K562 (cell line): ENCODE results near the gene WASF2. TPM values are rescaled to one million over a fixed set of nuclear protein-coding genes. Genes with fewer than 3 reads are reported as not detected.

Source experiments
- ATF7 ChIP-seq: fragments of 450-650 bp; IDR thresholded peaks from 2 replicates; pipeline ENCODE4 v1.7.1; 2014; ENCODE audit warnings: mild to moderate bottlenecking, moderate library complexity
- BACH1 ChIP-seq: fragments of 200-800 bp; sonication (Bioruptor generic); IDR thresholded peaks from 2 replicates; pipeline ENCODE4 v1.6.1; 2016; ENCODE audit warnings: missing genetic modification characterization, missing compliant biosample characterization
- ESRRB ChIP-seq: fragments of 250-450 bp; sonication (Bioruptor Pico); IDR thresholded peaks from 2 replicates; pipeline ENCODE4 v1.5.0; 2020; ENCODE audit warnings: mild to moderate bottlenecking, moderate library complexity, borderline replicate concordance
- MTA2 ChIP-seq: fragments of 450-650 bp; IDR thresholded peaks from 2 replicates; pipeline ENCODE4 v1.6.1; 2016; ENCODE audit warnings: low read depth
- PURB ChIP-seq: sonication (generic); formaldehyde crosslinking; IDR thresholded peaks from 2 replicates; pipeline ENCODE4 v1.9.0; 2021; ENCODE audit warnings: low read depth, mild to moderate bottlenecking, missing genetic modification reagents
- PYGO2 ChIP-seq: fragments of 450-650 bp; IDR thresholded peaks from 2 replicates; pipeline ENCODE4 v1.6.1; 2016; ENCODE audit warnings: mild to moderate bottlenecking, missing genetic modification characterization, moderate library complexity, missing compliant biosample characterization
- RERE ChIP-seq: sonication (generic); formaldehyde crosslinking; IDR thresholded peaks from 2 replicates; pipeline ENCODE4 v1.8.0; 2023; ENCODE audit warnings: missing genetic modification reagents, mild to moderate bottlenecking, borderline replicate concordance
- RNF2 ChIP-seq: sonication (generic); IDR thresholded peaks from 2 replicates; pipeline ENCODE4 v1.6.1; 2016
- SNRNP70 ChIP-seq: fragments of 200-400 bp; formaldehyde crosslinking; optimal IDR thresholded peaks from 2 replicates; pipeline ENCODE3; 2017; ENCODE audit warnings: low read depth, low read length
- SRF ChIP-seq, 2 experiments: fragments of 250-450, 450-650 bp in 1 of 2; sonication (Bioruptor Pico) in 1 of 2; sonication (generic) in 1 of 2; formaldehyde crosslinking; IDR thresholded peaks; 2 replicates each; pipeline versions ENCODE4 v1.5.0 to v1.5.1; 2020 to 2022; ENCODE audit warnings: mild to moderate bottlenecking in 1 of 2, missing genetic modification reagents in 1 of 2
- TAF7 ChIP-seq: fragments of 450-650 bp; IDR thresholded peaks from 2 replicates; pipeline ENCODE4 v1.6.1; 2016; ENCODE audit warnings: missing genetic modification characterization, missing compliant biosample characterization
- TGIF2 ChIP-seq: sonication (generic); formaldehyde crosslinking; IDR thresholded peaks from 2 replicates; pipeline ENCODE4 v1.8.1; 2022; ENCODE audit warnings: mild to moderate bottlenecking, missing genetic modification reagents, moderate library complexity
- ZFPM2 ChIP-seq: fragments of 250-450 bp; sonication (Bioruptor Pico); IDR thresholded peaks from 2 replicates; pipeline ENCODE4 v1.5.1; 2022; ENCODE audit warnings: mild to moderate bottlenecking
- ZNF175 ChIP-seq: fragments of 200-800 bp; sonication (Bioruptor generic); IDR thresholded peaks from 2 replicates; pipeline ENCODE4 v1.6.1; 2016; ENCODE audit warnings: low read depth, mild to moderate bottlenecking, missing genetic modification characterization, missing compliant biosample characterization
- ZNF384 ChIP-seq: IDR thresholded peaks from 2 replicates; pipeline ENCODE4 v1.6.1; 2012; ENCODE audit warnings: low read depth, low read length, improper control_type of control experiment
- polyA plus RNA-seq, 8 experiments: library from polyadenylated mRNA; depleted of rRNA in 4 of 8; stranded (reverse) in 5 of 8; unstranded in 3 of 8; fragments of >200 nt; fragmentation: Nextera tagmentation in 2 of 8; fragmentation: Illumina TruSeq in 1 of 8; extraction: Ambion mirVana in 2 of 8; extraction: Trizol in 1 of 8; gene quantifications; 2 replicates each; pipeline versions ENCODE4 v1.2.1 to v1.2.3, GENCODE V29; 2011 to 2014; ENCODE audit warnings: inconsistent platforms in 1 of 8, missing spikeins in 1 of 8
- total RNA-seq, 7 experiments: library from RNA; depleted of rRNA in 6 of 7; stranded (reverse); fragments of >200 nt in 6 of 7; fragmentation: Illumina TruSeq in 2 of 7; extraction: Trizol in 2 of 7; gene quantifications; 2 replicates each; pipeline versions ENCODE4 v1.2.1 to v1.2.3, GENCODE V29; 2011 to 2021; ENCODE audit warnings: low replicate concordance in 1 of 7
- TF ChIP-seq, protein P1 (sequence below): fragments of 450-650 bp; IDR thresholded peaks from 2 replicates; pipeline ENCODE4 v1.6.1; 2017; ENCODE audit warnings: antibody characterized with exemption, mild to moderate bottlenecking
- TF ChIP-seq, protein P2 (sequence below): sonication (generic); formaldehyde crosslinking; IDR thresholded peaks from 2 replicates; pipeline ENCODE4 v1.8.1; 2023; ENCODE audit warnings: mild to moderate bottlenecking, missing genetic modification reagents

The WASF2 gene
- total and polyA plus RNA-seq, 9 of the 15 experiments (the other 6 are each of a cell fraction or from before 2014, with no cell fraction given) = 8.2 to 163 (median 31.2) TPM

DNA sequence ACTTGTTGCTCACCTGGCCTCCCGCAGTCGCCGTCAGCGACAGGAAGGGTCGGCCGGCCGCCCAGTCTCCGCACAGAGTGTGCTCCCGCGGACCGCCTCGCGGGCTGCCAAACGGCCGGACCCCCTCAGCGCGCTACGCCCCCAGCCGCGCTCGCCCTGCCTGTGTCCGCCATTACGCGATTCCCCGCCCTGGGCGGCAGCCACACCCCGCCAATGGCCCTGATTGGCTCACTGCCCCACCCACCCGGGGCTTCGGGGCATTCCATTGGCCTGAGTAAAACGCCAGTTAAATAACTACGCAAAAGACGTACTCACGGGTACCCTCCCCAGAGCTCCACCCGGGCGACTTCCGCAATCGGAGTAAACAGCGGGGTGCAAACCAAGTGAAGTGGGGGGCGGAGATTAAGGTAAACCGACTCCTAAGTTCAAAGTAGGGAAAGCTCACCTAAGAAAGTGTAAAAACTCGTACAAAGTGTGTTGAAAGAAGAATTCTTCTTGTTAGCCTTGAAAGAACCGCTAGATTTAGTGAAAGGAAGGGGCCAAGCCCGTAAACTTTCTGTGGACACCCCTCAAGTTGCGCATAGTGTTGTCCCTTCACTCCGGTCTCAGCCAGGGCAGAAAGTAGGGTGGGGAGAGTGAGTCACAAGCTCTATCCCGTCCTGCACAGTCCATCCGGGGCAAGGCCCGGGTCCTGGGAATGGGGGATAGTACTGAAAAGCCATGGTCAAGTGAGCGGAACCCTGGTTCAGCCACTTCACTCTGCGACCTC, at the start of gene WASF2 (continued):
- TF ChIP-seq, protein P1, sequence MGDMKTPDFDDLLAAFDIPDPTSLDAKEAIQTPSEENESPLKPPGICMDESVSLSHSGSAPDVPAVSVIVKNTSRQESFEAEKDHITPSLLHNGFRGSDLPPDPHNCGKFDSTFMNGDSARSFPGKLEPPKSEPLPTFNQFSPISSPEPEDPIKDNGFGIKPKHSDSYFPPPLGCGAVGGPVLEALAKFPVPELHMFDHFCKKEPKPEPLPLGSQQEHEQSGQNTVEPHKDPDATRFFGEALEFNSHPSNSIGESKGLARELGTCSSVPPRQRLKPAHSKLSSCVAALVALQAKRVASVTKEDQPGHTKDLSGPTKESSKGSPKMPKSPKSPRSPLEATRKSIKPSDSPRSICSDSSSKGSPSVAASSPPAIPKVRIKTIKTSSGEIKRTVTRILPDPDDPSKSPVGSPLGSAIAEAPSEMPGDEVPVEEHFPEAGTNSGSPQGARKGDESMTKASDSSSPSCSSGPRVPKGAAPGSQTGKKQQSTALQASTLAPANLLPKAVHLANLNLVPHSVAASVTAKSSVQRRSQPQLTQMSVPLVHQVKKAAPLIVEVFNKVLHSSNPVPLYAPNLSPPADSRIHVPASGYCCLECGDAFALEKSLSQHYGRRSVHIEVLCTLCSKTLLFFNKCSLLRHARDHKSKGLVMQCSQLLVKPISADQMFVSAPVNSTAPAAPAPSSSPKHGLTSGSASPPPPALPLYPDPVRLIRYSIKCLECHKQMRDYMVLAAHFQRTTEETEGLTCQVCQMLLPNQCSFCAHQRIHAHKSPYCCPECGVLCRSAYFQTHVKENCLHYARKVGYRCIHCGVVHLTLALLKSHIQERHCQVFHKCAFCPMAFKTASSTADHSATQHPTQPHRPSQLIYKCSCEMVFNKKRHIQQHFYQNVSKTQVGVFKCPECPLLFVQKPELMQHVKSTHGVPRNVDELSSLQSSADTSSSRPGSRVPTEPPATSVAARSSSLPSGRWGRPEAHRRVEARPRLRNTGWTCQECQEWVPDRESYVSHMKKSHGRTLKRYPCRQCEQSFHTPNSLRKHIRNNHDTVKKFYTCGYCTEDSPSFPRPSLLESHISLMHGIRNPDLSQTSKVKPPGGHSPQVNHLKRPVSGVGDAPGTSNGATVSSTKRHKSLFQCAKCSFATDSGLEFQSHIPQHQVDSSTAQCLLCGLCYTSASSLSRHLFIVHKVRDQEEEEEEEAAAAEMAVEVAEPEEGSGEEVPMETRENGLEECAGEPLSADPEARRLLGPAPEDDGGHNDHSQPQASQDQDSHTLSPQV = no peak; the same call in 1 of the 2 replicates
- TF ChIP-seq SRF (CRISPR knock-in tag; IDR thresholded peaks at IDR 0.05) (no peak; a peak in 1 of 4 replicates), ZFPM2 (CRISPR knock-in tag) (no peak), ESRRB (CRISPR knock-in tag) (no peak), RNF2 (no peak; the same call in 1 of the 2 replicates), SNRNP70 (no peak), ZNF384 (no peak), RERE (CRISPR knock-in tag) (no peak), PYGO2 (tag) (no peak), TAF7 (tag) (peak; percentile 92), BACH1 (tag) (no peak), ZNF175 (CRISPR knock-in tag) (no peak), ATF7 (peak; percentile 100), MTA2 (no peak), TGIF2 (CRISPR knock-in tag) (no peak), PURB (no peak)
- TF ChIP-seq, protein P2, sequence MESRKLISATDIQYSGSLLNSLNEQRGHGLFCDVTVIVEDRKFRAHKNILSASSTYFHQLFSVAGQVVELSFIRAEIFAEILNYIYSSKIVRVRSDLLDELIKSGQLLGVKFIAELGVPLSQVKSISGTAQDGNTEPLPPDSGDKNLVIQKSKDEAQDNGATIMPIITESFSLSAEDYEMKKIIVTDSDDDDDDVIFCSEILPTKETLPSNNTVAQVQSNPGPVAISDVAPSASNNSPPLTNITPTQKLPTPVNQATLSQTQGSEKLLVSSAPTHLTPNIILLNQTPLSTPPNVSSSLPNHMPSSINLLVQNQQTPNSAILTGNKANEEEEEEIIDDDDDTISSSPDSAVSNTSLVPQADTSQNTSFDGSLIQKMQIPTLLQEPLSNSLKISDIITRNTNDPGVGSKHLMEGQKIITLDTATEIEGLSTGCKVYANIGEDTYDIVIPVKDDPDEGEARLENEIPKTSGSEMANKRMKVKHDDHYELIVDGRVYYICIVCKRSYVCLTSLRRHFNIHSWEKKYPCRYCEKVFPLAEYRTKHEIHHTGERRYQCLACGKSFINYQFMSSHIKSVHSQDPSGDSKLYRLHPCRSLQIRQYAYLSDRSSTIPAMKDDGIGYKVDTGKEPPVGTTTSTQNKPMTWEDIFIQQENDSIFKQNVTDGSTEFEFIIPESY (CRISPR knock-in tag) = peak; percentile 6; the same call in 1 of the 2 replicates
